ENCODE data around the gene DIPK1A. TPM values are rescaled to one million over a fixed set of nuclear protein-coding genes. Genes with fewer than 3 reads are reported as not detected.

The DIPK1A gene
- total RNA-seq, 3 donors from 2014 or later, result 7.6 to 20.4 (median 12.8) TPM

DNA sequence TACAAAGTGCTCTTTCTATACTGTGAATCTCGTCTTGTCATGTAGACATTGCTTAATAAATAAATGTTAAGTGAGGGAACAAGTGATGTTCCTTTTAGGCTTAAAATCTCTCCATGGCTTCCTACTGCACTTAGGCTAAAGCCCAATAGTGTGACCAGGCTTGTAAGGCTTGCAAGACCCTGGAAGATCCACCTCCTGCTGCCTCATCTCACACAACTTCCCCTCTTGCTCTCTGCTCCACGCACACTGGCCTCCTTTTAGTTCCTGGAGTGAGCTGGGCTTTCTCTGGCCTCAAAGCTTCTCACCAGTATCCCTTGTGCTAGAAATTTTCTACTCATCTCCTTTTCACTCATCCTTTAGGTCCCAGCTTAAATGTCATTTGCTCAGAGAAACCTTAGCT, 41.5 kb upstream of the DIPK1A start:
- DNase-seq (no peak), ATAC-seq (no peak)
- Histone ChIP-seq H3K9me3 (no peaks in the 10 kb centered on the region), H3K36me3 (ENCODE audit: low read depth) (no peaks in the 10 kb centered on the region), H3K4me1 (ENCODE audit: low read depth) (no peaks in the 10 kb centered on the region), H3K4me3 (no peak overlapping the region)
- TF ChIP-seq, protein P1, sequence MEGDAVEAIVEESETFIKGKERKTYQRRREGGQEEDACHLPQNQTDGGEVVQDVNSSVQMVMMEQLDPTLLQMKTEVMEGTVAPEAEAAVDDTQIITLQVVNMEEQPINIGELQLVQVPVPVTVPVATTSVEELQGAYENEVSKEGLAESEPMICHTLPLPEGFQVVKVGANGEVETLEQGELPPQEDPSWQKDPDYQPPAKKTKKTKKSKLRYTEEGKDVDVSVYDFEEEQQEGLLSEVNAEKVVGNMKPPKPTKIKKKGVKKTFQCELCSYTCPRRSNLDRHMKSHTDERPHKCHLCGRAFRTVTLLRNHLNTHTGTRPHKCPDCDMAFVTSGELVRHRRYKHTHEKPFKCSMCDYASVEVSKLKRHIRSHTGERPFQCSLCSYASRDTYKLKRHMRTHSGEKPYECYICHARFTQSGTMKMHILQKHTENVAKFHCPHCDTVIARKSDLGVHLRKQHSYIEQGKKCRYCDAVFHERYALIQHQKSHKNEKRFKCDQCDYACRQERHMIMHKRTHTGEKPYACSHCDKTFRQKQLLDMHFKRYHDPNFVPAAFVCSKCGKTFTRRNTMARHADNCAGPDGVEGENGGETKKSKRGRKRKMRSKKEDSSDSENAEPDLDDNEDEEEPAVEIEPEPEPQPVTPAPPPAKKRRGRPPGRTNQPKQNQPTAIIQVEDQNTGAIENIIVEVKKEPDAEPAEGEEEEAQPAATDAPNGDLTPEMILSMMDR (IDR thresholded peaks at IDR 0.05), result no peak
- intact Hi-C loops (cut with DNase I, micrococcal nuclease), result no loop called here

GRCh38 chr1:93001893-93002292, 40.6 kb upstream of the DIPK1A start:
- H3K9me3 ChIP-seq, result no peaks in the 10 kb centered on the region
- ATAC-seq, result no peak
- TF ChIP-seq, protein P1 (IDR thresholded peaks at IDR 0.05), result no peak
- intact Hi-C loops (cut with DNase I, micrococcal nuclease), result no loop called here
- H3K4me3 ChIP-seq, result no peak overlapping the region
- no peaks in the 10 kb centered on the region for H3K36me3 ChIP-seq (ENCODE audit: low read depth)
- no peak for DNase-seq
- H3K4me1 ChIP-seq (ENCODE audit: low read depth), result no peaks in the 10 kb centered on the region

DNA sequence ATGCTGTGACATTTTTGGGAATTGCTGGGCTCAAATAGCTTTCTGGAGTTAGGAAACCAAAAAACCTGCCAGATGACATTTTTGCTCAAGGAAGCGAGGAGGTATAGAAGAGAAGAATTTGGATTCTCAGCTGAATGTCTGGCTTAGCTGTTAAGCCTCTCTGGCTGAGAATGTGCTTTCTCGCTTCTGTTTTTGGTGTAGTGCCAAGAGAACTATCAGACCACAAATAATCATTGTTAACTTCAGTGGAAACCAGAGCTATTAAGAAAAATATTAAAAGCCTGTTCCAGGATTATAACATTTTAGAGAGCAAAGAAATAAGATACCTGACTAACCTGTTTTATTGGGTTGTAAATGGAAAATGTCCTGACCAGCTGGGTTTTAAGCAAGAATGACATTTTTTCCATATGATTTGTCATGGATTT, 39.5 kb upstream of the DIPK1A start:
- DNase-seq, result no peak

GRCh38 chr1:93000291-93000690, 39.0 kb upstream of the DIPK1A start:
- Histone ChIP-seq H3K4me3 (no peak overlapping the region), H3K36me3 (ENCODE audit: low read depth) (no peaks in the 10 kb centered on the region), H3K4me1 (ENCODE audit: low read depth) (peaks cover 9% of the 10 kb centered on the region), H3K9me3 (no peaks in the 10 kb centered on the region)
- no peak for DNase-seq
- ATAC-seq, result no peak
- TF ChIP-seq, protein P1 (IDR thresholded peaks at IDR 0.05), result no peak
- intact Hi-C loops (cut with DNase I, micrococcal nuclease), result no loop called here

More for the DNA sequence above, 39.5 kb upstream of the DIPK1A start:
- no peak overlapping the region for H3K4me3 ChIP-seq
- no peaks in the 10 kb centered on the region for H3K36me3 ChIP-seq (ENCODE audit: low read depth)
- H3K9me3 ChIP-seq, result no peaks in the 10 kb centered on the region
- H3K4me1 ChIP-seq (ENCODE audit: low read depth), result peaks cover 6% of the 10 kb centered on the region
- no peak for ATAC-seq
- TF ChIP-seq, protein P1 (IDR thresholded peaks at IDR 0.05), result no peak
- intact Hi-C loops (cut with DNase I, micrococcal nuclease), result no loop called here

- Histone ChIP-seq H3K4me1 (ENCODE audit: low read depth) (peaks cover 21% of the 10 kb centered on the region), H3K9me3 (no peaks in the 10 kb centered on the region), H3K36me3 (ENCODE audit: low read depth) (no peaks in the 10 kb centered on the region), H3K4me3 (no peak overlapping the region)
- ATAC-seq (no peak), DNase-seq (no peak)
- intact Hi-C loops (cut with DNase I, micrococcal nuclease), result no loop called here
- TF ChIP-seq, protein P1 (IDR thresholded peaks at IDR 0.05), result no peak
Observed at GRCh38 chr1:92998821-92999220, 37.6 kb upstream of the DIPK1A start.

All from mucosa of descending colon (tissue), 3 donors.